ENCODE data around the gene EXPH5.

EXPH5 gene

GRCh38 chr11:108597736-108598355, 4.3 kb upstream of the EXPH5 start:
- no peak for TF ChIP-seq CTCF (IDR thresholded peaks at IDR 0.05)

- no peak for TF ChIP-seq CTCF (IDR thresholded peaks at IDR 0.05)
These were observed 3.1 kb upstream of the EXPH5 start for GRCh38 chr11:108596701-108597100.

- TF ChIP-seq CTCF (IDR thresholded peaks at IDR 0.05): no peak
These were observed 411 bp upstream of the EXPH5 start for GRCh38 chr11:108593923-108594434.

GRCh38 chr11:108592591-108593213, 866 bp downstream of the EXPH5 start:
- TF ChIP-seq CTCF (IDR thresholded peaks at IDR 0.05): no peak

- TF ChIP-seq CTCF (IDR thresholded peaks at IDR 0.05): no peak
These were observed 1.7 kb downstream of the EXPH5 start for GRCh38 chr11:108591893-108592292.

GRCh38 chr11:108589136-108589535, 4.4 kb downstream of the EXPH5 start:
- no peak for TF ChIP-seq CTCF (IDR thresholded peaks at IDR 0.05)

- TF ChIP-seq CTCF (IDR thresholded peaks at IDR 0.05): no peak
These were observed 5.3 kb downstream of the EXPH5 start for GRCh38 chr11:108588287-108588686.

All from LNCAP (cell line).